Measurements from ENCODE around the gene C1orf226. TPM values are rescaled to one million over a fixed set of nuclear protein-coding genes. Genes with fewer than 3 reads are reported as not detected.
A peak's percentile ranks its signal among the peaks of the same experiment; 100 is the strongest.

Gene C1orf226
- total and polyA plus RNA-seq, 9 of the 15 experiments (the other 6 are each of a cell fraction or from before 2014, with no cell fraction given) = 0.10 to 1.4 (median 0.47) TPM

DNA sequence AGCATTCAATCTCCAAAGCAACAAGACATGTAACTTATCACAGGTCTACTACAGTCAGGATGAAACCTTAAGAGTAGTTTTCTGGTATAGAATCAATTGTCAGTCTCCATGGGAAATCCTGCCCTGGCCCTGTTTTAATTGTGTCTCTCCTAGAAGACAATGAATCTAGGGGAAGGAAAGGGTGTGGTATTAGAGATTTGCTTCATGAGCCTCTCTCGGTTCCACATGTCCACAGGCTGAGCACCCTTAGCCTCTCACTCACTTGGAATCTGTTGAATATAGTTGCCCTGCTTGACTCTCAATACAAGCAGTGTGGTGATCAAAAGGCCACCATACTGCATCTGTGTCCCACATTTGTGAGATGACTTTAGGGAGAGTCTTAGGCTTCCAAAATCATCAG, 22.6 kb upstream of the C1orf226 start:
- Histone ChIP-seq H3K4me3 (no peak overlapping the region), H3K27me3 (ENCODE audit: control insufficient read depth in 2 of 2, insufficient read depth in 2 of 2, low read length in 2 of 2) (no peaks in the 10 kb centered on the region), H3K27ac (ENCODE audit: extremely low read depth, low read depth, low read length) (no peak overlapping the region), H3K9ac (ENCODE audit: insufficient read depth in 1 of 2, low read depth in 2 of 2, low read length in 2 of 2) (no peak overlapping the region), H3K79me2 (ENCODE audit: control insufficient read depth, insufficient read depth, low read length) (no peaks in the 10 kb centered on the region), H3K36me3 (ENCODE audit: control insufficient read depth, insufficient read depth, low read length) (no peaks in the 10 kb centered on the region), H3K9me1 (ENCODE audit: control insufficient read depth, insufficient read depth, low read length) (no peaks in the 10 kb centered on the region), H4K20me1 (replicated peaks; ENCODE audit: control insufficient read depth, insufficient read depth, low read length) (no peaks in the 10 kb centered on the region), H3K9me3 (replicated peaks; ENCODE audit: control insufficient read depth, insufficient read depth, low read depth, low read length) (no peaks in the 10 kb centered on the region), H2AFZ (ENCODE audit: low read depth, low read length) (peak overlapping the region; percentile 37), H3K4me2 (ENCODE audit: insufficient read depth, low read length) (no peak overlapping the region), H3K4me1 (replicated peaks in 1 of 2; ENCODE audit: control insufficient read depth in 2 of 2, insufficient read depth in 2 of 2, low read length in 2 of 2) (peaks cover under 1 to 22% of the 10 kb centered on the region in 2 experiments; a peak in 3 of 5 replicates)
- in situ Hi-C loops (cut with MboI) = no loop called here
- ChIA-PET CTCF (ENCODE audit: low intra/inter-chr PET ratio) (interaction anchor here (2.4 kb wide), 1 partner anchor 33 kb away, joined by 19 read pairs; no protein-coding TSS in a partner anchor), POLR2A (no interaction called here)
- FAIRE-seq (peak; percentile 66), ATAC-seq (no peak), DNase-seq (ENCODE audit: extremely low read depth in 1 of 4, low spot score in 3 of 4) (no peak)
- intact Hi-C loops (cut with micrococcal nuclease) = loop anchor here (5.0 to 10.0 kb wide), 2 partner anchors 138 to 256 kb away; partner anchors contain the start of gene UHMK1
- no TSS peak for BruUV-seq (replicated peaks)
- WGBS (ENCODE audit: insufficient coverage, low coverage, missing lambda C conversion rate) = 22% methylated on average over 1 of the region's 1 CpG
- TF ChIP-seq L3MBTL2 (IDR thresholded peaks at IDR 0.05) (no peak), TAF1 (IDR thresholded peaks at IDR 0.05; ENCODE audit: control insufficient read depth, extremely low read depth, insufficient read depth, low read length, severe bottlenecking) (no peak), ARID1B (IDR thresholded peaks at IDR 0.05) (no peak), ERF (CRISPR knock-in tag; IDR thresholded peaks at IDR 0.05) (no peak), PHF20 (IDR thresholded peaks at IDR 0.05; ENCODE audit: partially characterized antibody) (no peak)
- TF ChIP-seq, protein P1, sequence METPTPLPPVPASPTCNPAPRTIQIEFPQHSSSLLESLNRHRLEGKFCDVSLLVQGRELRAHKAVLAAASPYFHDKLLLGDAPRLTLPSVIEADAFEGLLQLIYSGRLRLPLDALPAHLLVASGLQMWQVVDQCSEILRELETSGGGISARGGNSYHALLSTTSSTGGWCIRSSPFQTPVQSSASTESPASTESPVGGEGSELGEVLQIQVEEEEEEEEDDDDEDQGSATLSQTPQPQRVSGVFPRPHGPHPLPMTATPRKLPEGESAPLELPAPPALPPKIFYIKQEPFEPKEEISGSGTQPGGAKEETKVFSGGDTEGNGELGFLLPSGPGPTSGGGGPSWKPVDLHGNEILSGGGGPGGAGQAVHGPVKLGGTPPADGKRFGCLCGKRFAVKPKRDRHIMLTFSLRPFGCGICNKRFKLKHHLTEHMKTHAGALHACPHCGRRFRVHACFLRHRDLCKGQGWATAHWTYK (CRISPR knock-in tag; IDR thresholded peaks at IDR 0.05) = no peak
- TF ChIP-seq, protein P2, sequence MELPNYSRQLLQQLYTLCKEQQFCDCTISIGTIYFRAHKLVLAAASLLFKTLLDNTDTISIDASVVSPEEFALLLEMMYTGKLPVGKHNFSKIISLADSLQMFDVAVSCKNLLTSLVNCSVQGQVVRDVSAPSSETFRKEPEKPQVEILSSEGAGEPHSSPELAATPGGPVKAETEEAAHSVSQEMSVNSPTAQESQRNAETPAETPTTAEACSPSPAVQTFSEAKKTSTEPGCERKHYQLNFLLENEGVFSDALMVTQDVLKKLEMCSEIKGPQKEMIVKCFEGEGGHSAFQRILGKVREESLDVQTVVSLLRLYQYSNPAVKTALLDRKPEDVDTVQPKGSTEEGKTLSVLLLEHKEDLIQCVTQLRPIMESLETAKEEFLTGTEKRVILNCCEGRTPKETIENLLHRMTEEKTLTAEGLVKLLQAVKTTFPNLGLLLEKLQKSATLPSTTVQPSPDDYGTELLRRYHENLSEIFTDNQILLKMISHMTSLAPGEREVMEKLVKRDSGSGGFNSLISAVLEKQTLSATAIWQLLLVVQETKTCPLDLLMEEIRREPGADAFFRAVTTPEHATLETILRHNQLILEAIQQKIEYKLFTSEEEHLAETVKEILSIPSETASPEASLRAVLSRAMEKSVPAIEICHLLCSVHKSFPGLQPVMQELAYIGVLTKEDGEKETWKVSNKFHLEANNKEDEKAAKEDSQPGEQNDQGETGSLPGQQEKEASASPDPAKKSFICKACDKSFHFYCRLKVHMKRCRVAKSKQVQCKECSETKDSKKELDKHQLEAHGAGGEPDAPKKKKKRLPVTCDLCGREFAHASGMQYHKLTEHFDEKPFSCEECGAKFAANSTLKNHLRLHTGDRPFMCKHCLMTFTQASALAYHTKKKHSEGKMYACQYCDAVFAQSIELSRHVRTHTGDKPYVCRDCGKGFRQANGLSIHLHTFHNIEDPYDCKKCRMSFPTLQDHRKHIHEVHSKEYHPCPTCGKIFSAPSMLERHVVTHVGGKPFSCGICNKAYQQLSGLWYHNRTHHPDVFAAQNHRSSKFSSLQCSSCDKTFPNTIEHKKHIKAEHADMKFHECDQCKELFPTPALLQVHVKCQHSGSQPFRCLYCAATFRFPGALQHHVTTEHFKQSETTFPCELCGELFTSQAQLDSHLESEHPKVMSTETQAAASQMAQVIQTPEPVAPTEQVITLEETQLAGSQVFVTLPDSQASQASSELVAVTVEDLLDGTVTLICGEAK (IDR thresholded peaks at IDR 0.05) = no peak
- TF ChIP-seq, protein P2 (CRISPR knock-in tag; IDR thresholded peaks at IDR 0.05) = no peak
